Measurements from ENCODE around the gene PYCR2. TPM values are rescaled to one million over a fixed set of nuclear protein-coding genes. Genes with fewer than 3 reads are reported as not detected.

The PYCR2 gene
- total RNA-seq, 2 donors from 2014 or later = 34.2 to 52.4 TPM

DNA sequence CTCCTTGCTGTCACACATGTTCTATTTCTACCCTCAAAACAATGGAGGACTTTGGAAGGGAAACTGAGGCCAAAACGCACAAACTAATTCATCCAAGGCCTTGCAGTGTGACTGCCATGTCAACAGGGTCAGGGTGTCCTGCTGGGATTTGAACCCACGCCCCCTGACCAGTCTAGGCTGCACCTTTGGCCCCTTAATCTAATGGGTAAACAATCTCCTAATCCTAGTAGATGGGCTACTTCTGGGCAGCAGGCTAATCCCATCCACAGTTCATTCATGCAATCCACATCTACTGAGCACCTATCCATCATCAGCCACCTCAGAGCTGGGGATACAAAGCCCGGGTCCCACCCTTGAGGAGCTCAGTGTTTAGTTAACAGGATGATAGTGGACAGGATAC lies 34.0 kb upstream of the PYCR2 start:
- no peaks in the 10 kb centered on the region for H3K27me3 ChIP-seq
- TF ChIP-seq, protein P1, sequence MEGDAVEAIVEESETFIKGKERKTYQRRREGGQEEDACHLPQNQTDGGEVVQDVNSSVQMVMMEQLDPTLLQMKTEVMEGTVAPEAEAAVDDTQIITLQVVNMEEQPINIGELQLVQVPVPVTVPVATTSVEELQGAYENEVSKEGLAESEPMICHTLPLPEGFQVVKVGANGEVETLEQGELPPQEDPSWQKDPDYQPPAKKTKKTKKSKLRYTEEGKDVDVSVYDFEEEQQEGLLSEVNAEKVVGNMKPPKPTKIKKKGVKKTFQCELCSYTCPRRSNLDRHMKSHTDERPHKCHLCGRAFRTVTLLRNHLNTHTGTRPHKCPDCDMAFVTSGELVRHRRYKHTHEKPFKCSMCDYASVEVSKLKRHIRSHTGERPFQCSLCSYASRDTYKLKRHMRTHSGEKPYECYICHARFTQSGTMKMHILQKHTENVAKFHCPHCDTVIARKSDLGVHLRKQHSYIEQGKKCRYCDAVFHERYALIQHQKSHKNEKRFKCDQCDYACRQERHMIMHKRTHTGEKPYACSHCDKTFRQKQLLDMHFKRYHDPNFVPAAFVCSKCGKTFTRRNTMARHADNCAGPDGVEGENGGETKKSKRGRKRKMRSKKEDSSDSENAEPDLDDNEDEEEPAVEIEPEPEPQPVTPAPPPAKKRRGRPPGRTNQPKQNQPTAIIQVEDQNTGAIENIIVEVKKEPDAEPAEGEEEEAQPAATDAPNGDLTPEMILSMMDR (IDR thresholded peaks at IDR 0.05) = no peak
- no peak for TF ChIP-seq POLR2A (IDR thresholded peaks at IDR 0.05)
- H3K4me3 ChIP-seq = no peak overlapping the region
- H3K36me3 ChIP-seq (replicated peaks in 1 of 2; ENCODE audit: insufficient read depth in 1 of 2, low read depth in 2 of 2) = no peaks in the 10 kb centered on the region
- WGBS, 2 donors = 50 to 68% methylated on average over 1 to 3 of the region's 3 CpGs
- intact Hi-C loops (cut with DNase I) = no loop called here
- no peak overlapping the region for H3K27ac ChIP-seq
- H3K9me3 ChIP-seq = no peaks in the 10 kb centered on the region
- H3K4me1 ChIP-seq = peaks cover 7% of the 10 kb centered on the region
- no peak for DNase-seq
- no peak for ATAC-seq

DNA sequence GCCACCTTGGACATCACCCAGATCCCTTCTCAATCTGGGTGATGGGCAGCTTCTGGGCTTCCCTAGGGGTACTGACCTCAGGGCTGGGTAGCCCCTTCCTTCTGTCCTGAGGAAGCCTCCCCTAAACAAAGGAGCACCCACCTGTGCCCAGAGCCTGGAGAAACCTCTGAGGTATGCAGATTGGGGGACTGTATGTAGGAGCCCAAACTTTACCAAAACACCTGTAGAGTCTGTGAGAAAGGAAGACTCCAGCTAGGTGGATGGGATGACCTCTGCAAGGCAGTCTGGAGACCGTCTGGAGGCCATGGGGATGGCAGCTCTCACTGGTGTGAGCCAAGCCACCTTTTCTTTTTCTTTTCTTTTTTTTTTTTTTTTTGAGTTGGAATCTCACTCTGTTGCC lies 30.7 kb upstream of the PYCR2 start:
- Histone ChIP-seq H3K9me3 (no peaks in the 10 kb centered on the region), H3K4me3 (no peak overlapping the region), H3K36me3 (replicated peaks in 1 of 2; ENCODE audit: insufficient read depth in 1 of 2, low read depth in 2 of 2) (no peaks in the 10 kb centered on the region), H3K4me1 (no peaks in the 10 kb centered on the region), H3K27me3 (no peaks in the 10 kb centered on the region), H3K27ac (no peak overlapping the region)
- no peak for TF ChIP-seq POLR2A (IDR thresholded peaks at IDR 0.05)
- TF ChIP-seq, protein P1 (IDR thresholded peaks at IDR 0.05) = no peak
- ATAC-seq (no peak), DNase-seq (no peak)
- whole genome bisulfite sequencing, 2 donors = 50 to 85% methylated on average over 1 of the region's 1 CpG
- intact Hi-C loops (cut with DNase I) = no loop called here

DNA sequence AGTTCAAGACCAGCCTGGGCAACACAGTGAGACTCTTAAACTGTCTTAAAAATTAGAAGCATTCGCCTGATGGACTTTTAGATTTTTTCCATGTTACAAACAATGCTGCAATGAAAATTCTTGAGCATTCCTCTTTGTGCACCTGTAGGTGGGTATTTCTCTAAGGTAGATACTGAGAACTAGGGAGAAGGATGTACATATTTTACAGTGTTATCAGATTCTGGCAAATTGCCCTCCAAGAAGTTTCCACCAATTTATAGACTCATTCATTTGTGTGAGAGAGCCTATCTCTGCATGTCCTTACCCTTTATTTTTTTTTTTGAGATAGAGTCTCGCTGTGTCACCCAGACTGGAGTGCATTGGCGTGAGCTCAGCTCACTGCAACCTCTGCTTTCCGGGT lies 29.3 kb upstream of the PYCR2 start:
- Histone ChIP-seq H3K36me3 (replicated peaks in 1 of 2; ENCODE audit: insufficient read depth in 1 of 2, low read depth in 2 of 2) (no peaks in the 10 kb centered on the region), H3K4me3 (no peak overlapping the region), H3K27ac (no peak overlapping the region), H3K4me1 (no peaks in the 10 kb centered on the region), H3K27me3 (no peaks in the 10 kb centered on the region), H3K9me3 (no peaks in the 10 kb centered on the region)
- TF ChIP-seq, protein P1 (IDR thresholded peaks at IDR 0.05) = no peak
- no peak for TF ChIP-seq POLR2A (IDR thresholded peaks at IDR 0.05)
- intact Hi-C loops (cut with DNase I) = no loop called here
- DNase-seq = no peak
- whole genome bisulfite sequencing, 2 donors = 81 to 93% methylated on average over 4 of the region's 4 CpGs
- no peak for ATAC-seq

DNA sequence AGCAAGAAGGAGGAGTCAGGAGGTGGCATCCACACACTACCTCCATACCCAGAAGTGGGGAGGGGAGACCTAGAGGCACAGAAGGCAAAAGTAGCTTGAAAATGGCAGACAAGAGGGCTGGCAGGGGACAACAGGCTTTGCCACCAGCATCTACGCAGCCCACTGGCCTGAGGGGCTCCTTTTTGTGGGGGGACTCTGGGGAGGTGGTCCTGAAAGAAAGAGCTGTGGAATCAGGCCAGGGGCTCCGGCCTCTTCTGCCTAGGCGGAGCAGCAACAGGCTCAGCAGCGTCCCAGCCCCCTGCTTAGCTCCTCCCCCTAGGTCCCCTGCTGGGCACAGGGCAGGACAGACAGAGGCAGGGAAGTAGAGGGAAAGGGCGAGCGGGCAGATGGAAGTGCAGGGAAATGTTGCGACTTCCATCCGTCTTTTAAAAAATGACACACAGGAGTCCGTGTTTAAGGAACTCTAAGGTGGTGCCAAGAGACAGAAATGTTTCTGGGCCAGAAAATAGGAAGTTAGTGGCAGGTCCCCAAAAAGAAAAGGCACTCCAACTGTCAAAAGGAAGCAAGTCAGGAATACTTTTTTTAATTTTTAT lies 27.0 kb upstream of the PYCR2 start:
- no peaks in the 10 kb centered on the region for H3K9me3 ChIP-seq
- H3K4me3 ChIP-seq = no peak overlapping the region
- TF ChIP-seq, protein P1 (IDR thresholded peaks at IDR 0.05) = no peak
- no peak for TF ChIP-seq POLR2A (IDR thresholded peaks at IDR 0.05)
- 62 to 85% methylated on average over 8 to 9 of the region's 9 CpGs for WGBS, 2 donors
- intact Hi-C loops (cut with DNase I) = no loop called here
- H3K27me3 ChIP-seq = no peaks in the 10 kb centered on the region
- no peaks in the 10 kb centered on the region for H3K4me1 ChIP-seq
- ATAC-seq (no peak), DNase-seq (no peak)
- H3K36me3 ChIP-seq (replicated peaks in 1 of 2; ENCODE audit: insufficient read depth in 1 of 2, low read depth in 2 of 2) = no peaks in the 10 kb centered on the region
- H3K27ac ChIP-seq = no peak overlapping the region

DNA sequence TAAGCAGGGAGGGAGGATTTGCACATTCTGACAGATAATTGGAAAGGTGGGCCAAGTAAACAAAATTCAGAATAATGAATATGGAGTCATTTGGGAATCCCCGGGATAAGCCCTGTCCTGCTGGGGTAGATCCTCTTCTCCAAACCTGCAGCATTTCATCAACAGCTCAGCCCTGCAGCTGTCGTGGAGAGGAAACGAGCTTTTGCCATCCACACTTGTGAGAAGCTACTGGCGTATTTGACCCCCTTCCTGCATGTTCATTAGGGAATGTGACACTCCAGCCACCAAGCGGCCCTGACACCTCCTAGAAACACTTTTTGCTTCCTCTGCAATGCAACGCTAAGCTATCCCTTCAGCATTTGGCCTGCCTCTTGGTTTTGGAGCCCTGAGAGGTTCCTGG lies 25.0 kb upstream of the PYCR2 start:
- Histone ChIP-seq H3K27me3 (no peaks in the 10 kb centered on the region), H3K4me3 (no peak overlapping the region), H3K4me1 (no peaks in the 10 kb centered on the region), H3K9me3 (no peaks in the 10 kb centered on the region), H3K36me3 (replicated peaks in 1 of 2; ENCODE audit: insufficient read depth in 1 of 2, low read depth in 2 of 2) (no peaks in the 10 kb centered on the region), H3K27ac (no peak overlapping the region)
- TF ChIP-seq, protein P1 (IDR thresholded peaks at IDR 0.05) = no peak
- TF ChIP-seq POLR2A (IDR thresholded peaks at IDR 0.05) = no peak
- 62 to 68% methylated on average over 6 of the region's 6 CpGs for WGBS, 2 donors
- ATAC-seq (no peak), DNase-seq (no peak)
- intact Hi-C loops (cut with DNase I) = no loop called here

Measured in body of pancreas (tissue), 4 donors.